Neural cell (in vitro differentiated cells): ENCODE results near the gene EHD4. TPM values are rescaled to one million over a fixed set of nuclear protein-coding genes. Genes with fewer than 3 reads are reported as not detected.

Source experiments
- H2AFZ ChIP-seq: fragments of 200-600, 300-800 bp; sonication (generic), shearing (Covaris generic); 2 replicates; pipeline ENCODE4 v1.6.0; 2014; ENCODE audit warnings: low read depth, mild to moderate bottlenecking, antibody characterized with exemption, low read length, moderate library complexity
- H3F3A ChIP-seq: fragments of 200-600 bp; shearing (Covaris generic); 2 replicates; pipeline ENCODE4 v1.6.1; 2016; ENCODE audit warnings: mild to moderate bottlenecking, moderate library complexity, mixed read lengths, antibody characterized with exemption, low read length; ENCODE audit not compliant: insufficient read depth, poor library complexity, severe bottlenecking
- H3K27ac ChIP-seq: fragments of 200-600, 300-800 bp; sonication (generic), shearing (Covaris generic); 2 replicates; pipeline ENCODE4 v1.5.1; 2014; ENCODE audit warnings: mild to moderate bottlenecking, low read length, moderate library complexity
- H3K27me3 ChIP-seq: fragments of 300-800, 200-600 bp; sonication (generic), shearing (Covaris generic); 2 replicates; pipeline ENCODE4 v1.6.0; 2014; ENCODE audit warnings: mild to moderate bottlenecking, low read depth, low read length, moderate library complexity; ENCODE audit not compliant: insufficient read depth
- H3K36me3 ChIP-seq: fragments of 300-800, 200-600 bp; sonication (generic), shearing (Covaris generic); 2 replicates; pipeline ENCODE4 v1.5.1; 2014; ENCODE audit warnings: mild to moderate bottlenecking, antibody characterized with exemption, low read length, moderate library complexity; ENCODE audit not compliant: insufficient read depth
- H3K4me2 ChIP-seq: fragments of 300-800, 200-600 bp; sonication (generic), shearing (Covaris generic); 2 replicates; pipeline ENCODE4 v1.6.0; 2014; ENCODE audit warnings: mild to moderate bottlenecking, low read length
- H3K4me3 ChIP-seq: fragments of 300-800, 200-600 bp; sonication (generic), shearing (Covaris generic); 2 replicates; pipeline ENCODE4 v1.5.1; 2014; ENCODE audit warnings: mild to moderate bottlenecking, low read length, moderate library complexity
- H3K79me2 ChIP-seq: fragments of 200-600 bp; shearing (Covaris generic); replicated peaks from 2 replicates; pipeline ENCODE4 v1.6.0; 2014; ENCODE audit warnings: mild to moderate bottlenecking, low read length, moderate library complexity; ENCODE audit not compliant: insufficient read depth
- H3K9ac ChIP-seq: fragments of 300-800, 200-600 bp; sonication (generic), shearing (Covaris generic); 2 replicates; pipeline ENCODE4 v1.6.1; 2016; ENCODE audit warnings: mild to moderate bottlenecking, low read length, mixed read lengths
- H3K9me2 ChIP-seq: fragments of 200-600 bp; shearing (Covaris generic); 2 replicates; pipeline ENCODE4 v1.6.1; 2016; ENCODE audit warnings: mild to moderate bottlenecking, low read length, mixed read lengths; ENCODE audit not compliant: insufficient read depth
- H3K9me3 ChIP-seq: fragments of 200-600, 300-800 bp; sonication (generic), shearing (Covaris generic); 2 replicates; pipeline ENCODE4 v1.6.1; 2016; ENCODE audit warnings: mild to moderate bottlenecking, mixed run types, low read length, moderate library complexity, mixed read lengths
- H4K20me1 ChIP-seq: fragments of 200-600 bp; shearing (Covaris generic); 2 replicates; pipeline ENCODE4 v1.6.1; 2016; ENCODE audit warnings: mild to moderate bottlenecking, mixed run types; ENCODE audit not compliant: insufficient read depth
- CTCF ChIP-seq: fragments of 450-650 bp; IDR thresholded peaks from 2 replicates; pipeline ENCODE4 v1.5.1; 2014; ENCODE audit warnings: antibody characterized with exemption, mild to moderate bottlenecking, moderate library complexity; ENCODE audit not compliant: poor library complexity, severe bottlenecking
- EP300 ChIP-seq: fragments of 450-650 bp; conservative IDR thresholded peaks from 2 replicates; pipeline ENCODE4 v1.6.1; 2014; ENCODE audit warnings: antibody characterized with exemption, mild to moderate bottlenecking, moderate library complexity; ENCODE audit not compliant: poor library complexity, severe bottlenecking
- EZH2 ChIP-seq: fragments of 200-600, 300-800 bp; shearing (Covaris generic), sonication (generic); IDR thresholded peaks from 2 replicates; pipeline ENCODE4 v1.6.1; 2014; ENCODE audit warnings: antibody characterized with exemption, low read length, borderline replicate concordance, mild to moderate bottlenecking; ENCODE audit not compliant: insufficient read depth, poor library complexity, severe bottlenecking
- MXI1 ChIP-seq: fragments of 450-650 bp; conservative IDR thresholded peaks from 2 replicates; pipeline ENCODE4 v1.6.1; 2014; ENCODE audit warnings: antibody characterized with exemption, mild to moderate bottlenecking; ENCODE audit not compliant: poor library complexity, severe bottlenecking
- POLR2AphosphoS5 ChIP-seq: IDR thresholded peaks from 2 replicates; pipeline ENCODE4 v1.6.1; 2012
- RAD21 ChIP-seq: fragments of 450-650 bp; conservative IDR thresholded peaks from 2 replicates; pipeline ENCODE4 v1.6.1; 2014; ENCODE audit warnings: antibody characterized with exemption, mild to moderate bottlenecking, moderate library complexity
- REST ChIP-seq: IDR thresholded peaks from 2 replicates; pipeline ENCODE4 v1.6.1; 2012; ENCODE audit warnings: borderline replicate concordance
- SMC3 ChIP-seq: fragments of 450-650 bp; conservative IDR thresholded peaks from 2 replicates; pipeline ENCODE4 v1.6.1; 2014; ENCODE audit warnings: antibody characterized with exemption, mild to moderate bottlenecking, moderate library complexity; ENCODE audit not compliant: poor library complexity
- TAF1 ChIP-seq: IDR thresholded peaks from 2 replicates; pipeline ENCODE4 v1.6.1; 2012; ENCODE audit warnings: low read depth
- polyA plus RNA-seq: library from polyadenylated mRNA; depleted of rRNA; stranded (reverse); fragments of >200 nt; gene quantifications from 2 replicates; pipeline ENCODE4 v1.2.3, GENCODE V29; 2014

The EHD4 gene
- polyA plus RNA-seq, 1 donor from 2014 or later = 0.09 TPM

DNA sequence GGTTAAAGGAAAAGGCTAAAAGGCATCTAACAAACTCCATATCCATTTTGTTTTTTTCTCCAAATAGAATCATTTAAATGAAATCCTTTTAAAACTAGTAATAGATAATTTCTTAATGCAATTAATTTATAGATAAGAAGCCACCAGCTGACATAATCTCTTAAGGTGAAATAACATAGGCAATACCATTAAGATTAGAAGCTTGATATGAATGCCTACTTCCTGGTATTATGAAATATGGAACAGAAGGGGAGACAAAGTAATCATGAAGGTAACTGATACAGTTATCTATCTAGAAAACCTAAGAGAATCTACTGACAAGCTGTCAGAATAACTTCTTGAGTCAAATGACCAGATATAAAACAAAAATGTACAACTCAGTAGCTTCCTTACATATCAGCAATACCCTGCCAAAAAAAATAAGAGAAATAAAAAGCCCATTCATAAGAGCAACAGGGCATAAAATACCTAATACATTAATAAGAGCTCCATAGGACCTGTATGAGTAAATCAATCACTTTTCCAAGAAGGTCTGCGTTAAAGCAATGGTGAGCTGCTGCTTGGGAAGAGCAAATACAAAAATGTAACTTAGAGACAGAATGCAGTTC is 10.7 kb downstream of the EHD4 start:
- Histone ChIP-seq H3K9ac (no peak overlapping the region), H3K4me2 (no peak overlapping the region), H3K36me3 (no peaks in the 10 kb centered on the region), H3K4me3 (no peak overlapping the region), H3K79me2 (no peaks in the 10 kb centered on the region), H3K9me2 (no peaks in the 10 kb centered on the region), H3F3A (no peaks in the 10 kb centered on the region), H3K27ac (no peak overlapping the region), H2AFZ (no peak overlapping the region), H4K20me1 (no peaks in the 10 kb centered on the region), H3K27me3 (no peaks in the 10 kb centered on the region), H3K9me3 (no peaks in the 10 kb centered on the region)
- TF ChIP-seq EZH2 (no peak), REST (no peak), RAD21 (no peak), POLR2AphosphoS5 (no peak), SMC3 (no peak), CTCF (no peak), TAF1 (no peak), EP300 (no peak), MXI1 (no peak)

DNA sequence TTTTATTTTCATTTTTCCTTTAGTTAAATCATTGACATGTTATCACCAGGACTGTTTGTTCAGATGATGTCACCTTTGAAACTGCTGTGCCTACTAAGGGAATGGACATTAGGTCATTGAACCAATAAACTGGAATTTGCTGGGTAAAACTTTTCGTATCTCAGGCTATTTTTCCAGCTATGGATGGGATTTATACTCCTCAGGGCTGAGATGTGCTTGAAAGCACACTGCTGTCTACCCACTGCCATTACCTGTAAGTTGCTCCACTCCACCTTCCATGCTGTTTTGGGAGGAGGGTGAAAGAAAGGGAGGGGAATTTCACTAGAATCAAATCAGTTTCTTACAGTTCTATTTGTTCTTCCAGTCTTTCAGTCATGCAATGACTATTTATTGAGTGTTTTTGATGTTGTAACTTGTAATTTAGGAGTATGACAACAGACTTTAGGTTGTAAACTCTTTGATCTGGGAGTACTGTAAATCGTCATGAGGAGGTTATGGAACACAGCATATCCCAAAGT is 11.3 kb downstream of the EHD4 start:
- Histone ChIP-seq H3K4me2 (no peak overlapping the region), H2AFZ (no peak overlapping the region), H3K27me3 (no peaks in the 10 kb centered on the region), H3K36me3 (no peaks in the 10 kb centered on the region), H3K79me2 (no peaks in the 10 kb centered on the region), H4K20me1 (no peaks in the 10 kb centered on the region), H3K9me2 (no peaks in the 10 kb centered on the region), H3K9me3 (no peaks in the 10 kb centered on the region), H3K4me3 (no peak overlapping the region), H3K9ac (no peak overlapping the region), H3K27ac (no peak overlapping the region), H3F3A (no peaks in the 10 kb centered on the region)
- TF ChIP-seq POLR2AphosphoS5 (no peak), REST (no peak), EZH2 (no peak), RAD21 (no peak), TAF1 (no peak), MXI1 (no peak)
